Lung (tissue), 12 donors: ENCODE results near the gene SCN2B. TPM values are rescaled to one million over a fixed set of nuclear protein-coding genes. Genes with fewer than 3 reads are reported as not detected.

Experiments used
- ATAC-seq: fragments of 200-7000 bp; cut with Tn5 transposase; one replicate; pipeline ENCODE4 v1.9.1; 2020; ENCODE audit warnings: moderate number of reproducible peaks; ENCODE audit not compliant: insufficient read depth, low FRiP score
- DNase-seq, 3 donors: peaks; one replicate each; pipeline ENCODE4 v3.0.0-alpha.2; 2013 to 2017
- H3K27ac ChIP-seq, 2 donors: one replicate each; pipeline ENCODE4 v1.5.1; 2013; ENCODE audit warnings: mild to moderate bottlenecking in 2 of 2, moderate library complexity in 2 of 2, control low read depth in 1 of 2, inconsistent platforms in 1 of 2, low read depth in 1 of 2, low read length in 1 of 2
- H3K27me3 ChIP-seq, 3 donors: one replicate each; pipeline ENCODE4 v1.5.1; 2013; ENCODE audit warnings: low read length in 2 of 3; ENCODE audit not compliant: control insufficient read depth in 3 of 3, insufficient read depth in 3 of 3
- H3K36me3 ChIP-seq, 4 donors: one replicate each; pipeline ENCODE4 v1.5.1; 2013; ENCODE audit warnings: low read length in 4 of 4, mild to moderate bottlenecking in 1 of 4, moderate library complexity in 1 of 4; ENCODE audit not compliant: control insufficient read depth in 4 of 4, insufficient read depth in 4 of 4
- H3K4me1 ChIP-seq, 5 donors: one replicate each; pipeline ENCODE4 v1.5.1; 2013; ENCODE audit warnings: low read length in 5 of 5, mild to moderate bottlenecking in 2 of 5, moderate library complexity in 1 of 5; ENCODE audit not compliant: control insufficient read depth in 5 of 5, insufficient read depth in 5 of 5
- H3K4me3 ChIP-seq: one replicate; pipeline ENCODE4 v1.5.1; 2013; ENCODE audit warnings: mild to moderate bottlenecking, control low read depth, moderate library complexity
- H3K9ac ChIP-seq, 2 donors: one replicate each; pipeline ENCODE4 v1.5.1; 2013; ENCODE audit warnings: low read length in 2 of 2, control low read depth in 1 of 2; ENCODE audit not compliant: insufficient read depth in 1 of 2
- H3K9me3 ChIP-seq, 4 donors: one replicate each; pipeline ENCODE4 v1.5.1; 2013; ENCODE audit warnings: low read length in 3 of 4, mild to moderate bottlenecking in 1 of 4, moderate library complexity in 1 of 4; ENCODE audit not compliant: control insufficient read depth in 4 of 4, insufficient read depth in 3 of 4
- WGBS, 2 donors: extraction: QIAGEN DNeasy Blood & Tissue Kit; methylation state at CpG; one replicate each; pipeline ENCODE4 v1.1.7; 2013; 5-methylcytosine and 5-hydroxymethylcytosine counted together
- polyA plus RNA-seq, 2 donors: library from polyadenylated mRNA; stranded (reverse); fragments of 200-250 nt; gene quantifications; one replicate each; pipeline ENCODE4 v1.2.1, GENCODE V29; 2013
- total RNA-seq, 2 donors: library from RNA; depleted of rRNA in 1 of 2; stranded (reverse); fragments of >200 nt in 1 of 2; gene quantifications; one replicate each; pipeline ENCODE4 v1.2.1, GENCODE V29; 2014 to 2021
- TF ChIP-seq, protein P1 (sequence below): IDR thresholded peaks from 2 replicates; pipeline ENCODE4 v1.5.1; 2012; ENCODE audit warnings: mild to moderate bottlenecking; ENCODE audit errors: control extremely low read depth, extremely low read depth
- donor health status: control.
- donor health status: control.
- donor health status: Bipolar disorder and iron deficiency.
- donor health status: healthy.
- donor health status: DM: yes; HTN: yes; CAD: no.

The SCN2B gene
- total and polyA plus RNA-seq, 4 donors = 0.03 to 1.6 (median 0.62) TPM

GRCh38 chr11:118163494-118163893 is 12.9 kb downstream of the SCN2B start:
- WGBS, 2 donors = 51 to 59% methylated on average over 5 of the region's 5 CpGs
- ATAC-seq (no peak), DNase-seq (no peak)
- H3K27me3 ChIP-seq = peaks cover 0 to 2% (median 2%) of the 10 kb centered on the region in 3 donors
- TF ChIP-seq, protein P1, sequence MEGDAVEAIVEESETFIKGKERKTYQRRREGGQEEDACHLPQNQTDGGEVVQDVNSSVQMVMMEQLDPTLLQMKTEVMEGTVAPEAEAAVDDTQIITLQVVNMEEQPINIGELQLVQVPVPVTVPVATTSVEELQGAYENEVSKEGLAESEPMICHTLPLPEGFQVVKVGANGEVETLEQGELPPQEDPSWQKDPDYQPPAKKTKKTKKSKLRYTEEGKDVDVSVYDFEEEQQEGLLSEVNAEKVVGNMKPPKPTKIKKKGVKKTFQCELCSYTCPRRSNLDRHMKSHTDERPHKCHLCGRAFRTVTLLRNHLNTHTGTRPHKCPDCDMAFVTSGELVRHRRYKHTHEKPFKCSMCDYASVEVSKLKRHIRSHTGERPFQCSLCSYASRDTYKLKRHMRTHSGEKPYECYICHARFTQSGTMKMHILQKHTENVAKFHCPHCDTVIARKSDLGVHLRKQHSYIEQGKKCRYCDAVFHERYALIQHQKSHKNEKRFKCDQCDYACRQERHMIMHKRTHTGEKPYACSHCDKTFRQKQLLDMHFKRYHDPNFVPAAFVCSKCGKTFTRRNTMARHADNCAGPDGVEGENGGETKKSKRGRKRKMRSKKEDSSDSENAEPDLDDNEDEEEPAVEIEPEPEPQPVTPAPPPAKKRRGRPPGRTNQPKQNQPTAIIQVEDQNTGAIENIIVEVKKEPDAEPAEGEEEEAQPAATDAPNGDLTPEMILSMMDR = no peak
- H3K4me1 ChIP-seq = no peaks in the 10 kb centered on the region
- H3K9ac ChIP-seq = no peak overlapping the region
- H3K27ac ChIP-seq = no peak overlapping the region
- peaks cover 0 to 2% (median 0%) of the 10 kb centered on the region in 4 donors for H3K9me3 ChIP-seq
- H3K36me3 ChIP-seq = no peaks in the 10 kb centered on the region
- no peak overlapping the region for H3K4me3 ChIP-seq

DNA sequence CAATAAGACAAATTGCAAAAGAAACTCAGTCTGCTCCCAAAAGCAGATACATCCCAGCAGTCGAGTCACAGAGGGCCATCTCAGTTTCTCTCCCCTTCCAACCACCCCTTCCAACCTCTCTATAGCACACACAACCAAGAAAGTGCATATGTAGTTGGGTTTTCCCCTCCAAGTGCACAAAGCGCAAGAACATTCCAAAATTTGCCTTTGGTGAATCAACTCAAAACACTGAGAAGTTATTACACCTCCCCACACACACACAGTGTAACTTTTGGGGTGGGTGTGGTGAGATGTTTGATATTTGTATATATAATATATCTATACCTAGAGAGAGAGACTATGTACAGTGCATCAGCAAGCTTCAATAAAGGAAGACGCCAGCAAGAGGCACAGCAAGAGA is 13.6 kb downstream of the SCN2B start:
- Histone ChIP-seq H3K27ac (no peak overlapping the region), H3K4me3 (no peak overlapping the region), H3K36me3 (no peaks in the 10 kb centered on the region), H3K9me3 (peaks cover 0 to 2% (median 0%) of the 10 kb centered on the region in 4 donors), H3K4me1 (peaks cover 0 to 4% (median 0%) of the 10 kb centered on the region in 5 donors), H3K9ac (no peak overlapping the region), H3K27me3 (peaks cover 0 to 9% (median 2%) of the 10 kb centered on the region in 3 donors)
- DNase-seq (no peak), ATAC-seq (no peak)
- WGBS, 2 donors = 76 to 82% methylated on average over 3 of the region's 3 CpGs
- TF ChIP-seq, protein P1 = no peak

DNA sequence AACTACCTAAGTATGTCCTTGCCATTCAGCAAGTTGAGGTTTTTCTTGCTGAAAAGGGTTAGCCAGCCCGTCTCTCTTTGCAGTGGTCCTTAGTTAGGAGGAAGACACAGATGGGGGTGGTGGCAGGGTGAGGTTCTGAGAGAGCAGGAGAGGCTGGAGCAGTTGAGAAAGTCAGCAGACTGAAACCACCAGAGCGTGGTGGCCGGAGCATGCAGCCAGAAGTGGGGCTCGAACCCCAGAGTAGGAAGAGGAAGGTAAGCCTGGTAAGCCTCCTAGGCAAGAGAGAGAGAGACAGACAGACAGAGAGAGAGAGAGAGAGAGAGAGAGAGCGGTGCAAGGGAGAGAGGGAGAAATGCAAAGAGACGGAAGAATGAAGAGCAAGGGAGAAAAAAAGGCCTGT is 14.7 kb downstream of the SCN2B start:
- DNase-seq = no peak

More for the DNA sequence above, 14.7 kb downstream of the SCN2B start:
- no peak overlapping the region for H3K4me3 ChIP-seq
- ATAC-seq = no peak
- no peaks in the 10 kb centered on the region for H3K36me3 ChIP-seq
- H3K9ac ChIP-seq = no peak overlapping the region
- H3K27ac ChIP-seq = no peak overlapping the region
- H3K4me1 ChIP-seq = peaks cover 0 to 13% (median 1%) of the 10 kb centered on the region in 5 donors
- peaks cover 0 to 19% (median 10%) of the 10 kb centered on the region in 3 donors for H3K27me3 ChIP-seq
- TF ChIP-seq, protein P1 = no peak
- 79 to 82% methylated on average over 5 to 6 of the region's 6 CpGs for WGBS, 2 donors
- peaks cover 0 to 4% (median 0%) of the 10 kb centered on the region in 4 donors for H3K9me3 ChIP-seq
